GM23338 (cell line): Measurements from ENCODE around the gene XXYLT1. TPM values are rescaled to one million over a fixed set of nuclear protein-coding genes. Genes with fewer than 3 reads are reported as not detected.

ENCODE experiments used
- ATAC-seq: fragments of 200-7000 bp; cut with Tn5 transposase; 3 replicates; pipeline ENCODE4 v1.9.1; 2020
- DNase-seq: peaks from one replicate; pipeline ENCODE4 v3.0.0-alpha.2; 2015; ENCODE audit warnings: low spot score
- H2AFZ ChIP-seq: fragments of 200-600 bp; sonication (generic); 2 replicates; pipeline ENCODE4 v1.8.0; 2016; ENCODE audit warnings: antibody characterized with exemption, mild to moderate bottlenecking, moderate library complexity
- H3F3A ChIP-seq: fragments of 200-600 bp; sonication (generic); replicated peaks from 2 replicates; pipeline ENCODE4 v1.8.0; 2017; ENCODE audit warnings: antibody characterized with exemption, mixed run types, low read depth
- H3K27ac ChIP-seq: fragments of 200-600 bp; sonication (generic); 2 replicates; pipeline ENCODE4 v1.6.1; 2016; ENCODE audit warnings: low read depth
- H3K27me3 ChIP-seq: fragments of 200-600 bp; sonication (generic); 2 replicates; pipeline ENCODE4 v1.8.0; 2016; ENCODE audit warnings: mild to moderate bottlenecking, mixed run types, moderate library complexity; ENCODE audit not compliant: insufficient read depth
- H3K36me3 ChIP-seq: fragments of 200-600 bp; sonication (generic); 2 replicates; pipeline ENCODE4 v1.8.0; 2016; ENCODE audit warnings: mild to moderate bottlenecking; ENCODE audit not compliant: insufficient read depth
- H3K4me1 ChIP-seq: fragments of 200-600 bp; sonication (generic); 2 replicates; pipeline ENCODE4 v1.8.0; 2016; ENCODE audit warnings: mild to moderate bottlenecking, moderate library complexity; ENCODE audit not compliant: insufficient read depth
- H3K4me2 ChIP-seq: fragments of 200-600 bp; sonication (generic); 2 replicates; pipeline ENCODE4 v1.7.1; 2017; ENCODE audit warnings: mixed run types
- H3K4me3 ChIP-seq: fragments of 200-600 bp; sonication (generic); 2 replicates; pipeline ENCODE4 v1.6.1; 2016; ENCODE audit warnings: mixed run types
- H3K79me2 ChIP-seq: fragments of 200-600 bp; sonication (generic); replicated peaks from 2 replicates; pipeline ENCODE4 v1.8.0; 2017; ENCODE audit warnings: mild to moderate bottlenecking; ENCODE audit not compliant: insufficient read depth
- H3K9me2 ChIP-seq: fragments of 200-600 bp; sonication (generic); 2 replicates; pipeline ENCODE4 v1.8.0; 2017; ENCODE audit not compliant: insufficient read depth
- H4K20me1 ChIP-seq: fragments of 200-600 bp; sonication (generic); replicated peaks from 2 replicates; pipeline ENCODE4 v1.8.0; 2017; ENCODE audit warnings: mild to moderate bottlenecking; ENCODE audit not compliant: insufficient read depth
- H3K27ac Mint-ChIP-seq: 2 replicates; pipeline ENCODE4 v1.8.0; 2020; ENCODE audit warnings: inconsistent platforms, mild to moderate bottlenecking, moderate library complexity, mixed read lengths
- H3K27me3 Mint-ChIP-seq: 3 replicates; pipeline ENCODE4 v1.8.0; 2022; ENCODE audit warnings: low read depth, mild to moderate bottlenecking, moderate library complexity, mixed read lengths, inconsistent platforms; ENCODE audit not compliant: insufficient read depth, poor library complexity
- H3K36me3 Mint-ChIP-seq: 3 replicates; pipeline ENCODE4 v1.8.0; 2021; ENCODE audit warnings: low read depth, mild to moderate bottlenecking, inconsistent platforms, moderate library complexity, mixed read lengths
- H3K4me1 Mint-ChIP-seq: 3 replicates; pipeline ENCODE4 v1.8.0; 2020; ENCODE audit warnings: mild to moderate bottlenecking, inconsistent platforms, mixed read lengths
- H3K4me3 Mint-ChIP-seq: 3 replicates; pipeline ENCODE4 v1.8.0; 2021; ENCODE audit warnings: moderate library complexity, mild to moderate bottlenecking, inconsistent platforms, mixed read lengths
- H3K9me3 Mint-ChIP-seq: 3 replicates; pipeline ENCODE4 v1.8.0; 2020; ENCODE audit warnings: moderate library complexity, mild to moderate bottlenecking, inconsistent platforms, mixed read lengths
- CREB1 ChIP-seq: fragments of 250-450 bp; sonication (Bioruptor Pico); IDR thresholded peaks from 2 replicates; pipeline ENCODE4 v1.5.0; 2020; ENCODE audit warnings: low read depth, mild to moderate bottlenecking, moderate library complexity
- EZH2 ChIP-seq: fragments of 200-600 bp; sonication (generic); IDR thresholded peaks from one replicate; pipeline ENCODE4 v1.8.0; 2017; ENCODE audit warnings: antibody characterized with exemption, mild to moderate bottlenecking, low read depth; ENCODE audit not compliant: unreplicated experiment
- EZH2phosphoT487 ChIP-seq: fragments of 200-600 bp; sonication (generic); IDR thresholded peaks from one replicate; pipeline ENCODE4 v1.8.1; 2018; ENCODE audit warnings: antibody characterized with exemption; ENCODE audit not compliant: unreplicated experiment
- JUNB ChIP-seq: IDR thresholded peaks from one replicate; pipeline ENCODE4 v1.6.1; 2016; ENCODE audit warnings: antibody characterized with exemption; ENCODE audit not compliant: unreplicated experiment
- NANOG ChIP-seq: IDR thresholded peaks from 2 replicates; pipeline ENCODE4 v1.6.1; 2016; ENCODE audit warnings: antibody characterized with exemption, borderline replicate concordance
- POLR2AphosphoS5 ChIP-seq: IDR thresholded peaks from 2 replicates; pipeline ENCODE4 v1.6.1; 2016; ENCODE audit warnings: antibody characterized with exemption, low read depth
- REST ChIP-seq: IDR thresholded peaks from one replicate; pipeline ENCODE4 v1.6.1; 2018; ENCODE audit warnings: antibody characterized with exemption; ENCODE audit not compliant: unreplicated experiment
- STAT1 ChIP-seq: IDR thresholded peaks from one replicate; pipeline ENCODE4 v1.6.1; 2016; ENCODE audit warnings: antibody characterized with exemption; ENCODE audit not compliant: unreplicated experiment
- ZNF114 ChIP-seq: fragments of 250-450 bp; sonication (Bioruptor Pico); IDR thresholded peaks from 2 replicates; pipeline ENCODE4 v1.5.0; 2020; ENCODE audit warnings: mild to moderate bottlenecking, moderate library complexity
- ZNF331 ChIP-seq: fragments of 250-450 bp; sonication (Bioruptor Pico); IDR thresholded peaks from 2 replicates; pipeline ENCODE4 v1.5.0; 2020; ENCODE audit warnings: low read depth, mild to moderate bottlenecking, moderate library complexity
- ZNF462 ChIP-seq: fragments of 250-450 bp; sonication (Bioruptor Pico); IDR thresholded peaks from 2 replicates; pipeline ENCODE4 v1.5.0; 2020; ENCODE audit warnings: mild to moderate bottlenecking, moderate library complexity
- polyA plus RNA-seq: library from polyadenylated mRNA; unstranded; fragments of >200 nt; fragmentation: Nextera tagmentation; extraction: Ambion mirVana; gene quantifications from 2 replicates; pipeline ENCODE4 v1.2.1, GENCODE V29; 2016
- total RNA-seq: library from RNA; depleted of rRNA; stranded (reverse); fragments of >200 nt; shearing (Covaris generic); gene quantifications from 2 replicates; pipeline ENCODE4 v1.2.3, GENCODE V29; 2014

XXYLT1 gene
- total and polyA plus RNA-seq, 2 experiments from 2014 or later = 13.5 to 34.8 TPM

- Mint-ChIP-seq H3K36me3 (no peaks in the 10 kb centered on the region; the same call in 2 of the 3 replicates), H3K4me3 (no peak overlapping the region), H3K27ac (no peak overlapping the region), H3K4me1 (peaks cover 23% of the 10 kb centered on the region), H3K27me3 (peaks cover 1% of the 10 kb centered on the region), H3K9me3 (no peaks in the 10 kb centered on the region)
- no peaks in the 10 kb centered on the region; the same call in 1 of the 2 replicates for H3K4me1 ChIP-seq
- no peak overlapping the region for H3K4me2 ChIP-seq
- DNase-seq = no peak
- H4K20me1 ChIP-seq = no peaks in the 10 kb centered on the region
- H3K36me3 ChIP-seq = no peaks in the 10 kb centered on the region
- H3K27me3 ChIP-seq = no peaks in the 10 kb centered on the region
- no peak overlapping the region for H3K4me3 ChIP-seq
- no peak for ATAC-seq
- TF ChIP-seq EZH2 = no peak
- no peak for TF ChIP-seq JUNB
- TF ChIP-seq NANOG = no peak
- peaks cover 12% of the 10 kb centered on the region for H3K79me2 ChIP-seq
- no peak overlapping the region for H2AFZ ChIP-seq
- no peaks in the 10 kb centered on the region for H3F3A ChIP-seq
- no peak overlapping the region for H3K27ac ChIP-seq
- H3K9me2 ChIP-seq = no peaks in the 10 kb centered on the region
These were observed 144.8 kb downstream of the XXYLT1 start for GRCh38 chr3:195126056-195126605.

- Histone ChIP-seq H3F3A (no peaks in the 10 kb centered on the region), H4K20me1 (no peaks in the 10 kb centered on the region), H3K79me2 (peaks cover 12% of the 10 kb centered on the region), H3K36me3 (no peaks in the 10 kb centered on the region), H3K27ac (no peak overlapping the region), H3K9me2 (no peaks in the 10 kb centered on the region), H3K4me3 (no peak overlapping the region), H3K27me3 (no peaks in the 10 kb centered on the region), H3K4me2 (no peak overlapping the region), H2AFZ (no peak overlapping the region), H3K4me1 (no peaks in the 10 kb centered on the region)
- Mint-ChIP-seq H3K4me1 (peaks cover 22% of the 10 kb centered on the region), H3K36me3 (no peaks in the 10 kb centered on the region; the same call in 2 of the 3 replicates), H3K4me3 (no peak overlapping the region), H3K27me3 (peaks cover 1% of the 10 kb centered on the region), H3K9me3 (no peaks in the 10 kb centered on the region), H3K27ac (no peak overlapping the region)
- ATAC-seq (no peak), DNase-seq (no peak)
- no peak for TF ChIP-seq ZNF331 (CRISPR knock-in tag)
- TF ChIP-seq EZH2 = no peak
- no peak for TF ChIP-seq CREB1 (CRISPR knock-in tag)
- TF ChIP-seq REST = no peak
- TF ChIP-seq POLR2AphosphoS5 = no peak
- TF ChIP-seq NANOG = no peak
- no peak for TF ChIP-seq ZNF114 (CRISPR knock-in tag)
- no peak for TF ChIP-seq EZH2phosphoT487
- TF ChIP-seq JUNB = no peak
- TF ChIP-seq STAT1 = no peak
- TF ChIP-seq ZNF462 = no peak
These were observed 145.3 kb downstream of the XXYLT1 start for GRCh38 chr3:195125646-195126045.
